GM18951 (cell line): ENCODE measurements around the gene OR52E5.

Source experiments
- POLR2A ChIP-seq: IDR thresholded peaks from 4 replicates; pipeline ENCODE4 v1.6.1; 2011; ENCODE audit warnings: mild to moderate bottlenecking; ENCODE audit not compliant: insufficient read length, insufficient read depth; ENCODE audit errors: extremely low read depth
- in situ Hi-C: fragments of 300-500 bp; cut with MboI; formaldehyde crosslinking; loops from one replicate; pipeline ENCODE4 v1.12.0; 2022; ENCODE audit warnings: low sequenced_read_pairs, mixed read lengths, inconsistent platforms; ENCODE audit not compliant: unreplicated experiment

OR52E5 gene

DNA sequence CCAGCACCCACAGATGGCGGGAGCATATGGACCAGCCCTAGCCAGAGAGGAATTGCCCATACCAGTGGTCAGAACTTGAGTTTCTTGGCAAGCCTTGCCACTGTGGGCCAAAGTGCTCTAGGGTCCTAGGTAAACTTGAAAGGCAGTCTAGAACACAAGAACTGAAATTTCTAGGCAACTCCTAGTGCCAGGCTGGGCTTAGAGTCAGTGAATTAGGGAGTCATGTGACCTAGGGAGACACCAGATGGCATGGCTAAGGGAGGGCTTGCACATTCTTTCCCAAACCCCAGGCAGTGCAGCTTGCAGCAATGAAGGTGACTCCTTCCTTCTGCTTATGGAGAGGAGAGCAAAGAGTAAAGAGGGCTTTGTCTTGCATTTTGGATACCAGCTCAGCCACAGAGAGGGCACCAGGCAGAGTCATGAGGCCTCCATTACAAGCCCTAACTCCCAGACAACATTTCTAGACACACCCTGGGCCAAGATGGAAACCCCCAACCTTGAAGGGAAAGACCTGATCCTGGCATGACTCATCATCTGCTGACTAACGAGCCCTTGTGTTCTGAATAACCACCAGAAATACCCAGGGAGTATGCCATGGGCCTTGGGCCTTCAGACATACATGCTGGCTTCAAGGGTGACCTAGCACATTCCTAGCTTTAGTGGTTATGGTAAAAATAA, 29.9 kb downstream of the OR52E5 start:
- TF ChIP-seq POLR2A, result no peak
- in situ Hi-C loops, result no loop called here

DNA sequence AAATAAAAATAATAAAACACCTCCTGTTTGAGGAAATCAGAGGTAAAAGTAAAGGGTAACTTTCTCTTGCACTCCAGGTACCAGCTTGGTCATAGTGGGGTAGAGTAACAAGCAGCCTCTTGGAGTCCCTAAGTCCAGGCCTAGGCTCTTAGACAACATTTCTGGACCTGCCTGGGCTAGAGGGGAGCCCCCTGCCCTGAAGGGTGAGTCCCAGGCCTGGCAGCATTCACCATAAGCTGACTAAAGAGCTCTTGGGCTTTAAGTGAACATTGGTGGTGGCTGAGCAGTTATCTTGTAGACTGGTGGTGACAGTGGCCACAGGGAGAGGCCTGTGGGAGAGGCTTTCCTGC, 30.4 kb downstream of the OR52E5 start:
- TF ChIP-seq POLR2A, result no peak
- in situ Hi-C loops, result no loop called here

DNA sequence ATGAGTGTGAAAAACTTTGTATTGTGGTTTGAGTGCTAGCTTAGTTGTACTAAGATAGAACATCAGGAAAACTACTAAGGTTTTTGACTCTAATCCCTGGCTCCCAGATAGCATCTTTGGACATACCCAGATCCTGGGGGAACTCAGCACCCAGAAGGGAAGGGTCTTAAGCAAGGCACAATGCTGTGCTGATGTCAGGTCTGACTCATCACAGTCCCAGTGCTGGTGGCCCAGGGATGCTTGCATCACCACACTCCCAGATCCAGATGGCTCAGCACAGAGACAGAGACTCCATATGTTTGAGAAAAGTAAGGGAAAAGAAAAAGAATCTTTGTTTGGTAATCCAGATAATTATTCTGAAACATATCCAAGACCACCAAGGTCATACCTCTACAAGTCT, 30.8 kb downstream of the OR52E5 start:
- in situ Hi-C loops, result no loop called here
- TF ChIP-seq POLR2A, result no peak

DNA sequence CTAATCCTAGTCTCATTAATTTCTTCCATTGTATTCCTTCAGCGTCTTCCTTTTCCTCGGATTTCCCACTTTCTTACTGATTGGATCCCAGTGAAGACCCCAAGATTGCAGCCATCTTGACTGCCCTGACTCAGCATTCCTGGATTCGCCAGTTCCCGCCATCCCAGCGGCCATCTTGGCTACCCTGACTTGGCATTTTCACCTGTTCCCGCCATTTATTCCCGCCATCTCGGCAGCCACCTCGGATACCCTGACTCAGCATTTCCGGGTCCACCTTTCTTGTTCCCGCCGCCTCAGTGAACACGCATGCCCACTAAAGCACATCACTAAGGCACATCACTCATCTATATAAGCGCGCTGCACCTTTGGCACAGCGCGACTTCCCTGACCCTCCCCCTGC, 35.3 kb downstream of the OR52E5 start:
- no peak for TF ChIP-seq POLR2A
- in situ Hi-C loops, result no loop called here

DNA sequence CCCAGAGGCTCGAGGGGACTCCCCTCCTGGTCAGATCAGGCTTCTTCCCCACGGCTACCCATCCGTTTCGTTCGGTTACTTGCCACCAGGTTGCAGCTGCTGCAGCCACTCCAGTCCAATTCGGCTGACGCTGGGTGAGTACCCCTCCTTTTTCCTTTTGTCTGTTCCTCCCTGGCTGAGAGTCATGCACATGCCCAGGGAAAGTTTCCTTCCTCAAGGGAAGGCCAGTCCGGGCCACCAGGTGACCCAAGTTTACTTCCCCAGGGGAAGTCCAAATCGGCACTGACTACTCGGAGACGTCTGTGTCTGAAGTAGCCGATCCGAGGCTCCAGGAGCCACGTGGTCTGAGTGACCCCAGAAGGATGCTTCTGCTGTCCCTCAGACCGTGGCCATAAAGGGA, 35.8 kb downstream of the OR52E5 start:
- in situ Hi-C loops, result no loop called here
- no peak for TF ChIP-seq POLR2A

DNA sequence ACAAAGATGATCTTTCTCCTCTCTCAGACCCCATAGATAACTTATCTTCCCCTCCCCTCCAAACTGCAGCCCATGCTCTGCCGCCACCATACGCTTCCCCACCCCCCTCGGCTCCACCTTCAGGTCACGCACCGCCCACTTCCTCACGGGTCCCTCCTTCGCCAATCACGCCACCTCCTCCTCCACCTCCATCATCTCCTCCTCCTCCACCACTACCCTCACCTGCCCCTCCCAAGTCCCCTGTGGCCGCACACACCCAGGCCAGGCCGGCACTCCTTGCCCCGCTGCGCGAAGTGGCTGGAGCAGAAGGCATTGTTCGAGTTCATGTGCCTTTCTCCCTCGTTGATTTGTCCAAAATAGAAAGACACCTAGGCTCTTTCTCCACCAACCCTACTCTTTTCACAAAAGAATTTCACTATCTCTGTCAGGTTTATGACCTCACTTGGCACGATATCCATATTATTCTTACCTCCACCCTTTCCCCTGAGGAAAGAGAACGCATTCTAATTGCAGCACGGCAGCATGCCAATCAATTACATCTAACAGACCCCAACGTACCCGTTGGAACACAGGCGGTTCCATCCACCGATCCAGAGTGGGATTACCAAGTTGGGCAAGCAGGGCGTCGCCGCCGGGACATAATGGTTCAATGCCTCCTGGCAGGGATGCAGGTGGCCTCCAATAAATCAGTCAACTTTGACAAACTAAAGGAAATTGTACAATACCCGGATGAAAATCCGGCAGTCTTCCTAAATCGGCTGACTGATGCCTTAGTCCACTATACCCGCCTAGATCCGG, 36.8 kb downstream of the OR52E5 start:
- no peak for TF ChIP-seq POLR2A
- in situ Hi-C loops, result no loop called here

DNA sequence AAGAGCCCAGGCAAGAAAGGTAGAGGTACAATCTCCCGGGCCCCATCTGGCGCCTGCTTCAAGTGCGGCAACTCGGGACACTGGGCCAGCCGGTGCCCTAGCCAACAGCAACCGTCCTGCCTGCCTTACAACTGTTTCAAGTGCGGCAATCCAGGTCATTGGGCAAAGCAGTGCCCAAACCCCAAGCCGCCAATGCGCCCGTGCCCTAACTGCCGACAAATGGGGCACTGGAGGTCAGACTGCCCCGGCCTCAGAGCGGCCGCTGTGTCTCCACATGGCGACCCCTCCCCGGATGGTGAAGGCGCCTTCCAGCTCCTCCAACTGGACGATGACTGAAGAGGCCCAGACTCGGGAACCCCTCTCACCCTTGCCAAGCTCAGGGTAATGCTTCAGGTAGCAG, 37.6 kb downstream of the OR52E5 start:
- in situ Hi-C loops, result no loop called here
- TF ChIP-seq POLR2A, result no peak

DNA sequence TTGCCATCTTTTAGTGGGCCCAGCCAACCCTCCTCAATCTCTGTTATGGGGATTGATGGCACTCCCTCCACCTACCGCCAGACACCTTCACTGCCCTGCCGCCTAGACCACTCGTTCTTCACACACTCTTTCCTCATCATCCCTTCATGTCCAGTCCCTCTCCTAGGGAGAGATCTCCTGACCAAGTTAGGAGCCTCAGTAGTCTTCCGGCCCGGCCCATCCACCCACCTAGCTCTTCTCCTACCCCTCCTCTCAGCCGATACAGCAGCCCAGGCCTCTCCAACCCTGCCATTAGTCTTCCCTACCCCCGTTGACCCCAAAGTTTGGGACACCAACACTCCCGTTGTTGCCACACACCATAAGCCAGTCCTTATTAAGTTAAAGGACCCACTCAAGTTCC, 38.1 kb downstream of the OR52E5 start:
- in situ Hi-C loops, result no loop called here
- TF ChIP-seq POLR2A, result no peak

DNA sequence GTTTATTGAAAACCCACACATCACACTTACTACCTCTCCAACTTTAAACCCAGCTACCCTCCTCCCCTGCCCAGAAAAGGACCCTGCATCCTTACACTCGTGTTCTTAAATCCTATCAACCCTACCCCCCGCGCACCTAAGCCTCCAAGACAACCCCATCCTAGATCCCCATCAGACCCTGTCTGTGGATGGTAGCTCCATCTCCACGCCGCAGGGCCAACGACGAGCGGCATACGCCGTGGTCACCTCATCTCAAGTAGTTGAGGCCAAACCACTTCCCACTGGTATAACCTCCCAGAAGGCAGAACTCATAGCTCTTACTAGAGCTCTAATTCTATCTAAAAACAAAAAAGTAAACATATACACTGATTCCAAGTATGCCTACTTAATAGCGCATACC, 39.7 kb downstream of the OR52E5 start:
- in situ Hi-C loops, result no loop called here
- no peak for TF ChIP-seq POLR2A

DNA sequence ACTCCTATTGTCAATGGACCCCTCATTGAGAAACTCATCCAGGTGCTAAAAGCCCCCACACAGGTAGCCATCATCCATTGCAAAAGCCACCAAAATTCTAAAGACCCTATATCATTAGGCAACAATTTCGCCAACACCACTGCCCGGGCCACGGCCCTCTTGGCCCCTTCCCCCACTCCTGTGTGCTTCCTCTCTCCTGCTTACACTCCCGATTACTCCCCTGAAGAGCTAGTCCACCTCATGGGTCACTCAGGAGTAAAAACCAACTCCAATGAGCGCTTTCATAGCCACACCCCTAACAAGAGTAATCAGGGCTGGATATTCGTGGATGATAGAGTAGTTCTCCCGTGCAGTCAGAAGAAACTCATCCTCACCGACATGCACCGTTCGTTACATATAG, 40.1 kb downstream of the OR52E5 start:
- no peak for TF ChIP-seq POLR2A
- in situ Hi-C loops, result no loop called here

DNA sequence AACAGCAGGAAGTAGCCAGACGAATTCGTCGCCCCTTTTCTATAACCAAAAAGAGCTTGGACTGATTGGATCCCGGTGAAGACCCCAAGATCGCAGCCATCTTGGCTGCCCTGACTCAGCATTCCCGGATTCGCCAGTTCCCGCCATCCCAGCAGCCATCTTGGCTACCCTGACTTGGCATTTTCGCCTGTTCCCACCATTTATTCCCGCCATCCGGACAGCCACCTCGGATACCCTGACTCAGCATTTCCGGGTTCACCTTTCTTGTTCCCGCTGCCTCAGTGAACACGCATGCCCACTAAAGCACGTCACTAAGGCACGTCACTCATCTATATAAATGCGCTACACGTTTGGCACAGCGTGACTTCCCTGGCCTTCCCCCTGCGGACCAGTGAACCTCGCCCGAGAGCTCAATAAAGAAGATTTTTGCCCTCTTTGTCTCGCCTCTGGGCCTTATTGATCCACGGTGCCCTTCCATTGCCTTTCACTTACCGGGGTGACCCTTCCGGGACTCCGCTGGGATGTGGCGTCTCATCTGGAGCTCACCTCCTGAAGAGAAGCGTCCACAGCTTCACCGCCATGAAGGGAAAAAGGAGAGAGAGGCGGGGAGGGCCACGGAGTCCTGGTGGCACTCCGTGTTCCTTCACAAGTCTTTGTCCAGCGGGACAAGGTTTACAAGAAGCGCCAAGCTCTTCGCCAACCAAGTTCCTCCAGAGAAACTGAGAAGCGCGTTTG, 45.0 kb downstream of the OR52E5 start:
- in situ Hi-C loops, result no loop called here
- TF ChIP-seq POLR2A, result no peak

DNA sequence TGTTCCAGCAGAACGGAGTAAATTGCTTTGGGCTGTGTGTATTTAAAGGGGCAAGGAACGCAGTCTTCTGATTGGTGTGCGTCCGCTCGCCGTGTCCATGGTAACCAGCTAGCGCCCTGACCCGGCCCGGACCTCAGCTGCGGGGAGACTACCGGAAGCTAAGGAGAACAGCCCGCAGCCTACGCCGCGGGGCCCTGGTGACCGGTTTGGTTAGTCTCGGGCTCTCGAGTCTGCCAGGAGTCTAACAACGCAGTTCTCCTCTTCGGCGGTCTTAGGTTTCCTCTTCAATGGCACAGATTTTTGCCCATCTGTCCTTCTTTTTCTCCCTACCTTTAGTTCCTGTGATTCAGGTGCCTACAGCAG, 45.6 kb downstream of the OR52E5 start:
- in situ Hi-C loops, result no loop called here
- no peak for TF ChIP-seq POLR2A

DNA sequence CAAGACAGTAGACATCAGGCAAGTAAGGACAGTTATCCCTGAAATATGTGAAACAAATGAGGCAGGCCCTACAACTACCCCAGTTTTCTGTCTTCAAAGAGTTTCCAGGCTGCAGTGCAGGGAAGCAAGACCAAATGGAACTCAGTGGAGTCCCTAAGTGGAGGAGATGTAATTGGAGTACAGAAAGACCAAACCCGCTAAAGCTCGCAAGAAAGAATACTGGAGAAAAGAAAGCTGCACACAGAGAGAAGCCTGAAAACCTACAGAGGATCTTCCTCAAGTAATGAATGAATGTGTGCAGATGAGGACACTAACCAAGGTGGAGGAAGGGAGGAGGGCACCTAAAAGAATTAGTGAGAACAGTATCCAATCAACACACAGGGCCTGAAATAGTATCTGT, 47.7 kb downstream of the OR52E5 start:
- in situ Hi-C loops, result no loop called here
- no peak for TF ChIP-seq POLR2A

DNA sequence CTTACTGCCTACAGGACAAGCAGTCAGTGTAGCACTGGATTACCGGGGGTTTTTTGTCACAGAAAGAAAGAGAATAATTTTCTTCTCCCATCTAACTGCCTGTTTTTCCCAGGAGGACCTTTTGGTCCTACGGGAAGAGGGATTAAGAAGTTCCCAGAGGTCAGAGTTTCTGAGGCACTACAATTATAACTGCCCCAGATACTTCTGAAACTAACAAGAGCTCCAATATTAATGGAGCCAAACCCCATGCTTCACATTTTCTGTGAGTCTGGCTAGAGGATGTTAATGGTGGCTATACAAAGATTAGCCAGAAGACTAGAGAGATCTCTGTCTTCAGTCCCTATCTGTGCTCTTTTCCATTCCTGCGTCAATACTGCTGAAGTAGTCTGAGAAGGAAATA, 48.9 kb downstream of the OR52E5 start, which contains the start of gene OR56A3:
TSS of gene OR56A3 (plus strand) at position 301 of the 400 bp plus-strand sequence. CDS start 5,096 bp downstream, outside the sequence.
- in situ Hi-C loops, result no loop called here
- TF ChIP-seq POLR2A, result no peak
